ENCODE measurements around the gene FBXL17.

FBXL17 gene

DNA sequence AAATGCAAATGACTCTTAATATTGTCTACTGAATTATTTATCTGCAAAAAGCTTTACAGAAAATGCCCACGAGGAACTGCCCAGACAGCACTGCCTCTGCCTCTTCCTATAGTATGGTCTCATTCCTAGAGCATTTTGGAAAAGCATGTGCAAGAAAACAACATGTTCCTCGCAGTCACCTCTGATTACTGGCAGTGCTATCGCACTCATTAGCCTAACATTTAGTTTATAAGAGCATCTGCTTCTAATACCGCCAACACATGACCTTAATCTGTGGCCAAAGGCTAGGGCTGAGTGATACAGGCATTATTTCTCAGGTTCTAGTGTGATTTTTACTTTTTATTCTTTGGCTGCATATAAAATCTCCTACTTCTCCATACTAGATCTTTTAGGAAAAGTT is 259.2 kb downstream of the FBXL17 start:
- Histone ChIP-seq H3K27ac (ENCODE audit: low read length) (no peak overlapping the region), H3K36me3 (ENCODE audit: insufficient read depth, low read length) (no peaks in the 10 kb centered on the region), H3K4me2 (ENCODE audit: insufficient read depth, low read length) (no peak overlapping the region), H3K4me1 (ENCODE audit: insufficient read depth, low read length) (no peaks in the 10 kb centered on the region), H2AFZ (ENCODE audit: low read depth, low read length) (no peak overlapping the region), H3K9ac (ENCODE audit: low read depth, low read length) (no peak overlapping the region), H4K20me1 (ENCODE audit: insufficient read depth, low read length) (no peaks in the 10 kb centered on the region), H3K79me2 (ENCODE audit: insufficient read depth, low read length) (no peaks in the 10 kb centered on the region), H3K4me3 (ENCODE audit: low read depth in 1 of 2, low read length in 2 of 2) (no peak overlapping the region), H3K27me3 (ENCODE audit: insufficient read depth, low read length, poor library complexity) (no peaks in the 10 kb centered on the region), H3K9me3 (ENCODE audit: insufficient read depth, low read length, severe bottlenecking) (no peaks in the 10 kb centered on the region)
- no peak for DNase-seq
- TF ChIP-seq, protein P1, sequence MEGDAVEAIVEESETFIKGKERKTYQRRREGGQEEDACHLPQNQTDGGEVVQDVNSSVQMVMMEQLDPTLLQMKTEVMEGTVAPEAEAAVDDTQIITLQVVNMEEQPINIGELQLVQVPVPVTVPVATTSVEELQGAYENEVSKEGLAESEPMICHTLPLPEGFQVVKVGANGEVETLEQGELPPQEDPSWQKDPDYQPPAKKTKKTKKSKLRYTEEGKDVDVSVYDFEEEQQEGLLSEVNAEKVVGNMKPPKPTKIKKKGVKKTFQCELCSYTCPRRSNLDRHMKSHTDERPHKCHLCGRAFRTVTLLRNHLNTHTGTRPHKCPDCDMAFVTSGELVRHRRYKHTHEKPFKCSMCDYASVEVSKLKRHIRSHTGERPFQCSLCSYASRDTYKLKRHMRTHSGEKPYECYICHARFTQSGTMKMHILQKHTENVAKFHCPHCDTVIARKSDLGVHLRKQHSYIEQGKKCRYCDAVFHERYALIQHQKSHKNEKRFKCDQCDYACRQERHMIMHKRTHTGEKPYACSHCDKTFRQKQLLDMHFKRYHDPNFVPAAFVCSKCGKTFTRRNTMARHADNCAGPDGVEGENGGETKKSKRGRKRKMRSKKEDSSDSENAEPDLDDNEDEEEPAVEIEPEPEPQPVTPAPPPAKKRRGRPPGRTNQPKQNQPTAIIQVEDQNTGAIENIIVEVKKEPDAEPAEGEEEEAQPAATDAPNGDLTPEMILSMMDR (IDR thresholded peaks at IDR 0.05; ENCODE audit: borderline replicate concordance, extremely low read depth, low read length, poor library complexity, severe bottlenecking), result no peak
- TF ChIP-seq EZH2 (IDR thresholded peaks at IDR 0.05; ENCODE audit: borderline replicate concordance, low read depth, low read length, severe bottlenecking), result no peak
- ATAC-seq (ENCODE audit: insufficient read depth, low read depth), result no peak

DNA sequence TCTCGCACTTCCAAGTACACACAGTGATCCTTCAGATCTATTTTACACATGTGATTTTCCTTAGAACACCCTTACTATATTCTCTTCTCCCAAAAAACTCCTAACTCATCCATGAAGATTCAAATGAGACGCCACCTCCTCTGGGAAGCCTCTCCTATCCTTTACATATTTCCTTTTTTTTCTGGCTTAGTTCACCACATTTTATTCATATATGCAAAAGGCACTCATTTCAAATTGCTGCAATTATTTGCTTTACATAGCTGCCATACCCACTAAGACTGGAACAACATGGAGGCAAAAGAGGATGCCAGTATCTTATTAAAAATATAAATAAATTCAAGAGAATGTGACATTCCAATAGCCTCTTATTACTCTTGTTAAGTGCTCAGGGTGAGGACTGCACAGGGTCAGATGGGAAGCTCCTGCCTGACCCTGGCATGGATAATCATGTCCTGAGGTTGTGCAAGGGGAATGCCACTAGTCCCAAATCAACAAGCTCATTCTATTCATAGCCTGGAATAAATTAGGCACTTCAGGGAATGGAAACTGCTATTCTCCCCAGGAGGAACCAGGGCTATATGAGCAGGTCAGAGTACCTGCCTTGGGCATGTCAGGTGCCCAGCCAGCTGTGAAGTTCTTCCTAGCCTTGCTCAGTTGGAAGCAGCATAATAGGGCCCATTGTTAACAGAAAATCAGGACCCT is 262.9 kb downstream of the FBXL17 start:
- H3K4me2 ChIP-seq (ENCODE audit: insufficient read depth, low read length), result no peak overlapping the region
- no peak overlapping the region for H3K4me3 ChIP-seq (ENCODE audit: low read depth in 1 of 2, low read length in 2 of 2)
- TF ChIP-seq, protein P1 (IDR thresholded peaks at IDR 0.05; ENCODE audit: borderline replicate concordance, extremely low read depth, low read length, poor library complexity, severe bottlenecking), result no peak
- no peak for TF ChIP-seq EZH2 (IDR thresholded peaks at IDR 0.05; ENCODE audit: borderline replicate concordance, low read depth, low read length, severe bottlenecking)
- H3K4me1 ChIP-seq (ENCODE audit: insufficient read depth, low read length), result no peaks in the 10 kb centered on the region
- H4K20me1 ChIP-seq (ENCODE audit: insufficient read depth, low read length), result no peaks in the 10 kb centered on the region
- H3K27me3 ChIP-seq (ENCODE audit: insufficient read depth, low read length, poor library complexity), result no peaks in the 10 kb centered on the region
- H3K36me3 ChIP-seq (ENCODE audit: insufficient read depth, low read length), result no peaks in the 10 kb centered on the region
- no peaks in the 10 kb centered on the region for H3K79me2 ChIP-seq (ENCODE audit: insufficient read depth, low read length)
- H3K27ac ChIP-seq (ENCODE audit: low read length), result no peak overlapping the region
- ATAC-seq (ENCODE audit: insufficient read depth, low read depth) (no peak), DNase-seq (no peak)
- no peak overlapping the region for H3K9ac ChIP-seq (ENCODE audit: low read depth, low read length)
- no peak overlapping the region for H2AFZ ChIP-seq (ENCODE audit: low read depth, low read length)
- H3K9me3 ChIP-seq (ENCODE audit: insufficient read depth, low read length, severe bottlenecking), result no peaks in the 10 kb centered on the region

DNA sequence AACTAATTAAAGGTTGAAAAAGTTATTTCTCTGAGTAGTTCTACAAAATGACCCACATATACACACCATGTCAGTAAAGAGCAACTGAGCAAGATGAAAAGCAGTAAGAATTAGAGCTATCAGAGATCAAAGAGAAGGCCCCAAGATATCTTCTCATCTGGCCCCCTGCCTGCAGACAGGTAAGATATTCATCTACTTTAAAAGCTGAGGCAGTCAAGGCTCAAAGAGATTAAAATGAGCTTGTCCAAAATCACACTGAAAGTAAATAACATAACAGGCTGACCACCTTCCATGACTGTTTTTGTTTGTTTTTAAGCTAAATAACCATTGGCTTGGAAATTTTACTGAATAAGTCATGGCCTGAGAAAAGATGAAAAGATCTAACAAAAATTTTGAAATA is 266.2 kb downstream of the FBXL17 start:
- Histone ChIP-seq H2AFZ (ENCODE audit: low read depth, low read length) (no peak overlapping the region), H3K9me3 (ENCODE audit: insufficient read depth, low read length, severe bottlenecking) (no peaks in the 10 kb centered on the region), H3K79me2 (ENCODE audit: insufficient read depth, low read length) (no peaks in the 10 kb centered on the region), H3K27me3 (ENCODE audit: insufficient read depth, low read length, poor library complexity) (no peaks in the 10 kb centered on the region), H3K4me3 (ENCODE audit: low read depth in 1 of 2, low read length in 2 of 2) (no peak overlapping the region), H3K4me1 (ENCODE audit: insufficient read depth, low read length) (no peaks in the 10 kb centered on the region), H3K27ac (ENCODE audit: low read length) (no peak overlapping the region), H3K4me2 (ENCODE audit: insufficient read depth, low read length) (no peak overlapping the region), H4K20me1 (ENCODE audit: insufficient read depth, low read length) (no peaks in the 10 kb centered on the region), H3K36me3 (ENCODE audit: insufficient read depth, low read length) (0 out of 2 replicates have a peak, but pooled peaks cover 2% of the 10 kb centered on the region), H3K9ac (ENCODE audit: low read depth, low read length) (no peak overlapping the region)
- no peak for TF ChIP-seq EZH2 (IDR thresholded peaks at IDR 0.05; ENCODE audit: borderline replicate concordance, low read depth, low read length, severe bottlenecking)
- TF ChIP-seq, protein P1 (IDR thresholded peaks at IDR 0.05; ENCODE audit: borderline replicate concordance, extremely low read depth, low read length, poor library complexity, severe bottlenecking), result no peak
- no peak for DNase-seq
- ATAC-seq (ENCODE audit: insufficient read depth, low read depth), result no peak

Data from DND-41 (cell line).